ENCODE results near the gene LSG1. TPM values are rescaled to one million over a fixed set of nuclear protein-coding genes. Genes with fewer than 3 reads are reported as not detected.

Gene LSG1
- total and polyA plus RNA-seq, 2 experiments from 2014 or later: 26.9 to 36.5 TPM

- no peaks in the 10 kb centered on the region for H3K27me3 ChIP-seq (replicated peaks; ENCODE audit: insufficient read depth)
- H4K20me1 ChIP-seq (ENCODE audit: insufficient read depth): no peaks in the 10 kb centered on the region
- H3K4me1 ChIP-seq (ENCODE audit: insufficient read depth): peaks cover 12% of the 10 kb centered on the region
- H3K36me3 ChIP-seq (ENCODE audit: low read depth): peaks cover 12% of the 10 kb centered on the region; the same call in 1 of the 2 replicates
- WGBS, 2 experiments (ENCODE audit: low coverage in 1 of 2, low lambda C conversion rate in 2 of 2, missing lambda C conversion rate in 2 of 2): 90 to 94% methylated on average over 22 of the region's 22 CpGs
- H3K9me2 ChIP-seq (ENCODE audit: insufficient read depth): no peaks in the 10 kb centered on the region
- no peak for DNase-seq
- H3K4me2 ChIP-seq (ENCODE audit: unreplicated experiment): no peak overlapping the region
- H3K4me3 ChIP-seq: no peak overlapping the region
- in situ Hi-C loops (cut with MboI): no loop called here
- H3K9ac ChIP-seq: no peak overlapping the region
- peaks cover 29% of the 10 kb centered on the region for H3F3A ChIP-seq (ENCODE audit: insufficient read depth)
- no peak overlapping the region for H2AFZ ChIP-seq
- no peaks in the 10 kb centered on the region for H3K9me3 ChIP-seq (ENCODE audit: low read depth)
- peaks cover 17% of the 10 kb centered on the region; the same call in 1 of the 2 replicates for H3K79me2 ChIP-seq (ENCODE audit: insufficient read depth)
- H3K27ac ChIP-seq: no peak overlapping the region
- TF ChIP-seq EZH2phosphoT487 (IDR thresholded peaks at IDR 0.05; ENCODE audit: insufficient read depth, low read depth): no peak
Observed at GRCh38 chr3:194637541-194638400, 34.2 kb downstream of the LSG1 start.

- Histone ChIP-seq H3F3A (ENCODE audit: insufficient read depth) (peaks cover 29% of the 10 kb centered on the region), H3K9ac (no peak overlapping the region), H3K9me2 (ENCODE audit: insufficient read depth) (no peaks in the 10 kb centered on the region), H3K4me3 (no peak overlapping the region), H3K36me3 (ENCODE audit: low read depth) (peaks cover 10% of the 10 kb centered on the region; the same call in 1 of the 2 replicates), H3K27me3 (replicated peaks; ENCODE audit: insufficient read depth) (no peaks in the 10 kb centered on the region), H3K79me2 (ENCODE audit: insufficient read depth) (peaks cover 20% of the 10 kb centered on the region), H3K4me1 (ENCODE audit: insufficient read depth) (peaks cover 12% of the 10 kb centered on the region), H3K27ac (no peak overlapping the region), H2AFZ (no peak overlapping the region), H3K9me3 (ENCODE audit: low read depth) (no peaks in the 10 kb centered on the region), H4K20me1 (ENCODE audit: insufficient read depth) (no peaks in the 10 kb centered on the region), H3K4me2 (ENCODE audit: unreplicated experiment) (no peak overlapping the region)
- DNase-seq: peak; percentile 40
- WGBS, 2 experiments (ENCODE audit: low coverage in 1 of 2, low lambda C conversion rate in 2 of 2, missing lambda C conversion rate in 2 of 2): 69 to 72% methylated on average over 3 of the region's 3 CpGs
- in situ Hi-C loops (cut with MboI): no loop called here
- TF ChIP-seq EZH2phosphoT487 (IDR thresholded peaks at IDR 0.05; ENCODE audit: insufficient read depth, low read depth) (no peak), EZH2 (IDR thresholded peaks at IDR 0.05; ENCODE audit: insufficient read depth, poor library complexity, severe bottlenecking) (no peak)
Observed at GRCh38 chr3:194637066-194637465, 34.9 kb downstream of the LSG1 start.

- 1 to 2% methylated on average over 48 to 55 of the region's 66 CpGs for WGBS, 2 experiments (ENCODE audit: low coverage in 1 of 2, low lambda C conversion rate in 2 of 2, missing lambda C conversion rate in 2 of 2)
- Histone ChIP-seq H3K27ac (peak within 1 kb of the TSS; percentile 65), H3K9me2 (ENCODE audit: insufficient read depth) (no peaks in the 10 kb centered on the region), H3K9me3 (ENCODE audit: low read depth) (no peaks in the 10 kb centered on the region), H4K20me1 (ENCODE audit: insufficient read depth) (no peaks in the 10 kb centered on the region), H2AFZ (peak within 1 kb of the TSS; percentile 84), H3K79me2 (ENCODE audit: insufficient read depth) (peaks cover 37% of the 10 kb centered on the region), H3K27me3 (replicated peaks; ENCODE audit: insufficient read depth) (no peaks in the 10 kb centered on the region), H3F3A (ENCODE audit: insufficient read depth) (no peaks in the 10 kb centered on the region; the same call in 1 of the 2 replicates), H3K36me3 (ENCODE audit: low read depth) (no peaks in the 10 kb centered on the region; the same call in 1 of the 2 replicates), H3K4me1 (ENCODE audit: insufficient read depth) (no peaks in the 10 kb centered on the region), H3K4me2 (ENCODE audit: unreplicated experiment) (peak within 1 kb of the TSS; percentile 77), H3K9ac (peak within 1 kb of the TSS; percentile 84), H3K4me3 (peak within 1 kb of the TSS; percentile 83)
- no peak for TF ChIP-seq EZH2phosphoT487 (IDR thresholded peaks at IDR 0.05; ENCODE audit: insufficient read depth, low read depth)
- no peak for TF ChIP-seq EZH2 (IDR thresholded peaks at IDR 0.05; ENCODE audit: insufficient read depth, poor library complexity, severe bottlenecking)
- peak; percentile 90 for DNase-seq
- in situ Hi-C loops (cut with MboI): no loop called here
Observed at GRCh38 chr3:194633349-194634004, 38.5 kb downstream of the LSG1 start, which contains the start of gene TMEM44. TMEM44 (minus strand) TSS chr3:194633419; CDS start chr3:194633215, 204 bp downstream.

GRCh38 chr3:194632809-194633348 is 39.1 kb downstream of the LSG1 start:
- no peaks in the 10 kb centered on the region for H3K4me1 ChIP-seq (ENCODE audit: insufficient read depth)
- no peaks in the 10 kb centered on the region for H3K9me3 ChIP-seq (ENCODE audit: low read depth)
- 1% methylated on average over 30 to 36 of the region's 56 CpGs for WGBS, 2 experiments (ENCODE audit: low coverage in 1 of 2, low lambda C conversion rate in 2 of 2, missing lambda C conversion rate in 2 of 2)
- in situ Hi-C loops (cut with MboI): no loop called here
- peak overlapping the region; percentile 83 for H3K4me3 ChIP-seq
- no peaks in the 10 kb centered on the region for H3K27me3 ChIP-seq (replicated peaks; ENCODE audit: insufficient read depth)
- peak overlapping the region; percentile 58 for H3K4me2 ChIP-seq (ENCODE audit: unreplicated experiment)
- H3K9me2 ChIP-seq (ENCODE audit: insufficient read depth): no peaks in the 10 kb centered on the region
- H4K20me1 ChIP-seq (ENCODE audit: insufficient read depth): no peaks in the 10 kb centered on the region
- DNase-seq: peak; percentile 66
- H3K79me2 ChIP-seq (ENCODE audit: insufficient read depth): peaks cover 34% of the 10 kb centered on the region
- H3K27ac ChIP-seq: peak overlapping the region; percentile 65
- H3F3A ChIP-seq (ENCODE audit: insufficient read depth): no peaks in the 10 kb centered on the region; the same call in 1 of the 2 replicates
- peak overlapping the region; percentile 84 for H3K9ac ChIP-seq
- H2AFZ ChIP-seq: peak overlapping the region; percentile 84
- TF ChIP-seq EZH2phosphoT487 (IDR thresholded peaks at IDR 0.05; ENCODE audit: insufficient read depth, low read depth) (no peak), EZH2 (IDR thresholded peaks at IDR 0.05; ENCODE audit: insufficient read depth, poor library complexity, severe bottlenecking) (no peak)
- peaks cover 3% of the 10 kb centered on the region; the same call in 1 of the 2 replicates for H3K36me3 ChIP-seq (ENCODE audit: low read depth)

Data from GM23248 (cell line).